Gastroesophageal sphincter (tissue), 4 donors: ENCODE measurements around the gene SUN1. TPM values are rescaled to one million over a fixed set of nuclear protein-coding genes. Genes with fewer than 3 reads are reported as not detected.

Source experiments
- ATAC-seq: fragments of 150-250 bp; one replicate; pipeline ENCODE4 v1.9.1; 2016; ENCODE audit warnings: mild to moderate bottlenecking, moderate library complexity
- H3K27ac ChIP-seq, 4 donors: fragments of 200-600 bp; sonication (generic) in 3 of 4; 1 replicate in 3 of 4; 2 replicates in 1 of 4; pipeline ENCODE4 v1.5.1; 2016 to 2019
- H3K27me3 ChIP-seq: fragments of 200-600 bp; sonication (generic); one replicate; pipeline ENCODE4 v1.5.1; 2019
- H3K36me3 ChIP-seq, 2 donors: fragments of 200-600 bp; sonication (generic); one replicate each; pipeline ENCODE4 v1.5.1; 2019; ENCODE audit warnings: control low read depth in 1 of 2
- H3K4me1 ChIP-seq, 3 donors: fragments of 200-600 bp; sonication (generic); 1 replicate in 2 of 3; 2 replicates in 1 of 3; pipeline ENCODE4 v1.5.1; 2016 to 2019; ENCODE audit warnings: control low read depth in 2 of 3
- H3K4me3 ChIP-seq, 2 donors: fragments of 200-600 bp; sonication (generic); one replicate each; pipeline ENCODE4 v1.5.1; 2019; ENCODE audit warnings: mild to moderate bottlenecking in 1 of 2, moderate library complexity in 1 of 2
- H3K9me3 ChIP-seq, 3 donors: fragments of 200-600 bp; sonication (generic); one replicate each; pipeline ENCODE4 v1.5.1; 2017 to 2019; ENCODE audit warnings: control low read depth in 2 of 3
- CTCF ChIP-seq, 4 experiments: fragments of 200-600 bp in 2 of 4; fragments of 450-650 bp in 2 of 4; sonication (generic) in 1 of 4; IDR thresholded peaks; one replicate each; pipeline ENCODE4 v1.5.1; 2017 to 2019; ENCODE audit warnings: antibody characterized with exemption in 4 of 4, mild to moderate bottlenecking in 2 of 4, moderate library complexity in 2 of 4
- EP300 ChIP-seq: sonication (generic); formaldehyde crosslinking; IDR thresholded peaks from one replicate; pipeline ENCODE4 v1.6.1; 2017; ENCODE audit warnings: antibody characterized with exemption, mild to moderate bottlenecking
- POLR2A ChIP-seq, 2 donors: fragments of 450-650 bp; IDR thresholded peaks; one replicate each; pipeline ENCODE4 v1.6.1; 2017; ENCODE audit warnings: antibody characterized with exemption in 2 of 2, mild to moderate bottlenecking in 2 of 2, moderate library complexity in 1 of 2
- POLR2AphosphoS5 ChIP-seq: sonication (generic); formaldehyde crosslinking; IDR thresholded peaks from one replicate; pipeline ENCODE4 v1.6.1; 2017; ENCODE audit warnings: antibody characterized with exemption
- WGBS, 2 donors: methylation state at CpG; one replicate each; pipeline ENCODE4 v1.1.5; 2018; ENCODE audit warnings: low coverage in 1 of 2; 5-methylcytosine and 5-hydroxymethylcytosine counted together
- total RNA-seq, 4 donors: library from RNA; depleted of rRNA; stranded (reverse); fragments of >200 nt; gene quantifications; one replicate each; pipeline ENCODE4 v1.1.0, GENCODE V29; 2016

SUN1 gene
- total RNA-seq, 4 donors from 2014 or later, result 151 to 261 (median 231) TPM

- H3K4me1 ChIP-seq, result peaks cover 0 to 44% (median 5%) of the 10 kb centered on the region in 3 donors
- H3K4me3 ChIP-seq, result no peak overlapping the region
- peak overlapping the region in 1 of 4 donors; percentile 17 for H3K27ac ChIP-seq
- H3K27me3 ChIP-seq, result no peaks in the 10 kb centered on the region
- no CpG with 5 or more reads among the region's 41 CpGs for WGBS, 2 donors
- no peaks in the 10 kb centered on the region for H3K9me3 ChIP-seq
- no peak for ATAC-seq
- no peaks in the 10 kb centered on the region for H3K36me3 ChIP-seq
- TF ChIP-seq EP300 (no peak), POLR2AphosphoS5 (no peak), CTCF (IDR thresholded peaks at IDR 0.05) (no peak), POLR2A (IDR thresholded peaks at IDR 0.05) (no peak)
Measured at GRCh38 chr7:911791-912480, 79.7 kb downstream of the SUN1 start.

- no peak overlapping the region for H3K27ac ChIP-seq
- peaks cover 0 to 41% (median 5%) of the 10 kb centered on the region in 3 donors for H3K4me1 ChIP-seq
- no peak for ATAC-seq
- H3K9me3 ChIP-seq, result no peaks in the 10 kb centered on the region
- WGBS, 2 donors, result 66 to 85% methylated on average over 5 to 10 of the region's 31 CpGs
- H3K27me3 ChIP-seq, result no peaks in the 10 kb centered on the region
- TF ChIP-seq POLR2AphosphoS5, result no peak
- TF ChIP-seq EP300, result no peak
- no peak for TF ChIP-seq CTCF (IDR thresholded peaks at IDR 0.05)
- no peak for TF ChIP-seq POLR2A (IDR thresholded peaks at IDR 0.05)
- no peak overlapping the region for H3K4me3 ChIP-seq
- H3K36me3 ChIP-seq, result peaks cover 0 to 2% of the 10 kb centered on the region in 2 donors
Measured at GRCh38 chr7:913736-914520, 81.7 kb downstream of the SUN1 start.

GRCh38 chr7:914521-915194 lies 82.4 kb downstream of the SUN1 start:
- Histone ChIP-seq H3K27ac (no peak overlapping the region), H3K4me3 (no peak overlapping the region), H3K9me3 (no peaks in the 10 kb centered on the region), H3K27me3 (no peaks in the 10 kb centered on the region), H3K4me1 (peaks cover 0 to 36% (median 5%) of the 10 kb centered on the region in 3 donors), H3K36me3 (peaks cover 0 to 6% of the 10 kb centered on the region in 2 donors)
- WGBS, 2 donors, result no CpG with 5 or more reads among the region's 16 CpGs
- ATAC-seq, result no peak
- no peak for TF ChIP-seq CTCF (IDR thresholded peaks at IDR 0.05)
- no peak for TF ChIP-seq EP300

- H3K4me3 ChIP-seq, result no peak overlapping the region
- peaks cover 0 to 29% (median 5%) of the 10 kb centered on the region in 3 donors for H3K4me1 ChIP-seq
- ATAC-seq, result no peak
- 92% methylated on average over 16 of the region's 43 CpGs; no CpG with 5 or more reads in 1 of the 2 donors for WGBS, 2 donors
- H3K9me3 ChIP-seq, result no peaks in the 10 kb centered on the region
- TF ChIP-seq EP300, result no peak
- TF ChIP-seq POLR2AphosphoS5, result no peak
- no peak for TF ChIP-seq POLR2A (IDR thresholded peaks at IDR 0.05)
- no peak for TF ChIP-seq CTCF (IDR thresholded peaks at IDR 0.05)
- H3K27me3 ChIP-seq, result no peaks in the 10 kb centered on the region
- H3K27ac ChIP-seq, result peak overlapping the region in 1 of 4 donors; percentile 11
- peaks cover 0 to 6% of the 10 kb centered on the region in 2 donors for H3K36me3 ChIP-seq
Measured at GRCh38 chr7:915291-916218, 83.3 kb downstream of the SUN1 start.
